Ovary (tissue), 3 donors: ENCODE data around the gene BMERB1.

Source experiments
- CTCF ChIP-seq, 3 donors: fragments of 450-650 bp in 2 of 3; fragments of 200-600 bp in 1 of 3; IDR thresholded peaks; one replicate each; pipeline versions ENCODE4 v1.5.1 to v1.8.0; 2016 to 2022; ENCODE audit warnings: antibody characterized with exemption in 3 of 3, mild to moderate bottlenecking in 1 of 3
- EP300 ChIP-seq: sonication (generic); formaldehyde crosslinking; IDR thresholded peaks from one replicate; pipeline ENCODE4 v1.6.1; 2017; ENCODE audit warnings: antibody characterized with exemption
- POLR2A ChIP-seq: fragments of 450-650 bp; IDR thresholded peaks from one replicate; pipeline ENCODE4 v1.6.1; 2017; ENCODE audit warnings: antibody characterized with exemption, mild to moderate bottlenecking, moderate library complexity
- donor health status: DM: no; HTN: no; CAD: no.

- TF ChIP-seq CTCF (IDR thresholded peaks at IDR 0.05) (no peak), POLR2A (no peak), EP300 (no peak)
Measured at GRCh38 chr16:15493466-15494180, 59.2 kb downstream of the BMERB1 start.
